B cell (primary cell): ENCODE data around the gene PAPLN.

Source experiments
- CTCF ChIP-seq: fragments of 200-600 bp; IDR thresholded peaks from one replicate; pipeline ENCODE4 v1.8.0; 2022; ENCODE audit warnings: antibody characterized with exemption, mild to moderate bottlenecking
- EZH2 ChIP-seq: IDR thresholded peaks from 2 replicates; pipeline ENCODE4 v1.6.1; 2012; ENCODE audit warnings: borderline replicate concordance, low read depth, mild to moderate bottlenecking, moderate library complexity, low read length; ENCODE audit not compliant: insufficient read depth, poor library complexity, severe bottlenecking

DNA sequence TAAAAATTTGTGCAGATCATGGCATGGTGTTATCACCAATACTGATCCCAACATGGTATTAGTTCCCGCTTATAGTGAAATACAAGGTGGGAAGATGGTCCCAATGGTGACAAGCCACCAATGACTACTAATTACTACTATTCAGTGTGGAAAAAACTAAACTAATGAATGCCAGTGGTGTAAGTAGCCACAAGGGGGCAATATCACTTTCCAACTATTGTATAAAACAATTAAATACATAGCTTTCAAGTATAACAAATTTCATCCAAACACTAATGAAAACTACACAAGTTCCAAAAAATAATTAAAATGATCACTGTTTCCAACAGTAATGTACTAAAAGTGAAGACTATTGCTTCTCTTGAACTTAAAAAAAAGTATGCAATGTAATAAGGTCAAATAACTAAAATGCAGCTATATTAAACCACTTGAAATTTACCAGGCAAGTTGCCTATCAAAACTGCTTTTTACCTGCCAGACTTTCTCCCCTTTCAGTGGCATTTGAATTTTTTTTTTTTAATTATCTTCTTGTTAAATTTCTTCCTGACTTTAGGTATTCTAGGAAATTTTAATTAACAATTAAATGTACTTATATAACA lies 58.0 kb downstream of the PAPLN start:
- TF ChIP-seq CTCF (peak; percentile 89), EZH2 (no peak)
